ENCODE measurements around the gene KCNQ1. TPM values are rescaled to one million over a fixed set of nuclear protein-coding genes. Genes with fewer than 3 reads are reported as not detected.

KCNQ1 gene
- total RNA-seq, 1 experiment from 2014 or later = 2.5 TPM

DNA sequence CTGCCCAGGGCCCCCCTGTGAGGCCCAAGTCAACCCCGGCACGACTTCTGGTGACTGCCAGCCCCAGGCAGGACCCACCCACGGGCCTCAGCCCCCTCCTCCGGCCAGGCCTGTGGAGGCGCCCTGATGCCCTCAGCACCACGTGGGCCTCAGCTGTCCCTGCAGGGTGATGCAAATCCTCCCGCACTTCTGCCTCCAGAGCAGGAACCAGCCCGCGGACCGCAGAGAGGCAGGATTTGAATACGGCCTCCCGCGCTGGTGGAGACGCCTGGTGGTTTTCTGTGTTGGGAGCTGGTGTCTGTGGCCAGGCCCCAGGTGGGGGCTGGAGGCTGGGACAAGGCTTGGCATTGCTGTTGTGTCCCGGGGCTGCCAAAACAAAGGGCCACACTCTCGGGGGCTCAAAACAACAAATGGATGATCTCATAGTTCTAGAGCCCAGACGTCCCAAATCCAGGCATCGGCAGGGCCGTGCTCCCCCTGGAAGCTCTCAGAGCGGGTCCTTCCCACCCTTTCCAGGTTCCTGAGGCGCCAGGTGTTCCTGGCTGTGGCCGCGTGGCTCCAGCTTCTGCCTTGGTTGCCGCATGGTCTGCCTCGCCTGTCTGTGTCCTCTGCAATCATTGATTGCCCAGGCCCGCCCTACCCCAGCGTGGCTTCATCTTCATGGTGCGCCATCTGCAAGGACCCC, 19.9 kb upstream of the KCNQ1 start (continued):
- TF ChIP-seq, protein P1, sequence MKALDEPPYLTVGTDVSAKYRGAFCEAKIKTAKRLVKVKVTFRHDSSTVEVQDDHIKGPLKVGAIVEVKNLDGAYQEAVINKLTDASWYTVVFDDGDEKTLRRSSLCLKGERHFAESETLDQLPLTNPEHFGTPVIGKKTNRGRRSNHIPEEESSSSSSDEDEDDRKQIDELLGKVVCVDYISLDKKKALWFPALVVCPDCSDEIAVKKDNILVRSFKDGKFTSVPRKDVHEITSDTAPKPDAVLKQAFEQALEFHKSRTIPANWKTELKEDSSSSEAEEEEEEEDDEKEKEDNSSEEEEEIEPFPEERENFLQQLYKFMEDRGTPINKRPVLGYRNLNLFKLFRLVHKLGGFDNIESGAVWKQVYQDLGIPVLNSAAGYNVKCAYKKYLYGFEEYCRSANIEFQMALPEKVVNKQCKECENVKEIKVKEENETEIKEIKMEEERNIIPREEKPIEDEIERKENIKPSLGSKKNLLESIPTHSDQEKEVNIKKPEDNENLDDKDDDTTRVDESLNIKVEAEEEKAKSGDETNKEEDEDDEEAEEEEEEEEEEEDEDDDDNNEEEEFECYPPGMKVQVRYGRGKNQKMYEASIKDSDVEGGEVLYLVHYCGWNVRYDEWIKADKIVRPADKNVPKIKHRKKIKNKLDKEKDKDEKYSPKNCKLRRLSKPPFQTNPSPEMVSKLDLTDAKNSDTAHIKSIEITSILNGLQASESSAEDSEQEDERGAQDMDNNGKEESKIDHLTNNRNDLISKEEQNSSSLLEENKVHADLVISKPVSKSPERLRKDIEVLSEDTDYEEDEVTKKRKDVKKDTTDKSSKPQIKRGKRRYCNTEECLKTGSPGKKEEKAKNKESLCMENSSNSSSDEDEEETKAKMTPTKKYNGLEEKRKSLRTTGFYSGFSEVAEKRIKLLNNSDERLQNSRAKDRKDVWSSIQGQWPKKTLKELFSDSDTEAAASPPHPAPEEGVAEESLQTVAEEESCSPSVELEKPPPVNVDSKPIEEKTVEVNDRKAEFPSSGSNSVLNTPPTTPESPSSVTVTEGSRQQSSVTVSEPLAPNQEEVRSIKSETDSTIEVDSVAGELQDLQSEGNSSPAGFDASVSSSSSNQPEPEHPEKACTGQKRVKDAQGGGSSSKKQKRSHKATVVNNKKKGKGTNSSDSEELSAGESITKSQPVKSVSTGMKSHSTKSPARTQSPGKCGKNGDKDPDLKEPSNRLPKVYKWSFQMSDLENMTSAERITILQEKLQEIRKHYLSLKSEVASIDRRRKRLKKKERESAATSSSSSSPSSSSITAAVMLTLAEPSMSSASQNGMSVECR (CRISPR knock-in tag; IDR thresholded peaks at IDR 0.05; ENCODE audit: borderline replicate concordance) = no peak
- TF ChIP-seq, protein P2, sequence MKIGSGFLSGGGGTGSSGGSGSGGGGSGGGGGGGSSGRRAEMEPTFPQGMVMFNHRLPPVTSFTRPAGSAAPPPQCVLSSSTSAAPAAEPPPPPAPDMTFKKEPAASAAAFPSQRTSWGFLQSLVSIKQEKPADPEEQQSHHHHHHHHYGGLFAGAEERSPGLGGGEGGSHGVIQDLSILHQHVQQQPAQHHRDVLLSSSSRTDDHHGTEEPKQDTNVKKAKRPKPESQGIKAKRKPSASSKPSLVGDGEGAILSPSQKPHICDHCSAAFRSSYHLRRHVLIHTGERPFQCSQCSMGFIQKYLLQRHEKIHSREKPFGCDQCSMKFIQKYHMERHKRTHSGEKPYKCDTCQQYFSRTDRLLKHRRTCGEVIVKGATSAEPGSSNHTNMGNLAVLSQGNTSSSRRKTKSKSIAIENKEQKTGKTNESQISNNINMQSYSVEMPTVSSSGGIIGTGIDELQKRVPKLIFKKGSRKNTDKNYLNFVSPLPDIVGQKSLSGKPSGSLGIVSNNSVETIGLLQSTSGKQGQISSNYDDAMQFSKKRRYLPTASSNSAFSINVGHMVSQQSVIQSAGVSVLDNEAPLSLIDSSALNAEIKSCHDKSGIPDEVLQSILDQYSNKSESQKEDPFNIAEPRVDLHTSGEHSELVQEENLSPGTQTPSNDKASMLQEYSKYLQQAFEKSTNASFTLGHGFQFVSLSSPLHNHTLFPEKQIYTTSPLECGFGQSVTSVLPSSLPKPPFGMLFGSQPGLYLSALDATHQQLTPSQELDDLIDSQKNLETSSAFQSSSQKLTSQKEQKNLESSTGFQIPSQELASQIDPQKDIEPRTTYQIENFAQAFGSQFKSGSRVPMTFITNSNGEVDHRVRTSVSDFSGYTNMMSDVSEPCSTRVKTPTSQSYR (CRISPR knock-in tag; IDR thresholded peaks at IDR 0.05) = no peak
- no peak for TF ChIP-seq OVOL2 (CRISPR knock-in tag; IDR thresholded peaks at IDR 0.05; ENCODE audit: borderline replicate concordance)
- TF ChIP-seq, protein P3, sequence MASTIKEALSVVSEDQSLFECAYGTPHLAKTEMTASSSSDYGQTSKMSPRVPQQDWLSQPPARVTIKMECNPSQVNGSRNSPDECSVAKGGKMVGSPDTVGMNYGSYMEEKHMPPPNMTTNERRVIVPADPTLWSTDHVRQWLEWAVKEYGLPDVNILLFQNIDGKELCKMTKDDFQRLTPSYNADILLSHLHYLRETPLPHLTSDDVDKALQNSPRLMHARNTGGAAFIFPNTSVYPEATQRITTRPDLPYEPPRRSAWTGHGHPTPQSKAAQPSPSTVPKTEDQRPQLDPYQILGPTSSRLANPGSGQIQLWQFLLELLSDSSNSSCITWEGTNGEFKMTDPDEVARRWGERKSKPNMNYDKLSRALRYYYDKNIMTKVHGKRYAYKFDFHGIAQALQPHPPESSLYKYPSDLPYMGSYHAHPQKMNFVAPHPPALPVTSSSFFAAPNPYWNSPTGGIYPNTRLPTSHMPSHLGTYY (CRISPR knock-in tag; IDR thresholded peaks at IDR 0.05) = no peak
- no peak for TF ChIP-seq NR1H2 (CRISPR knock-in tag; IDR thresholded peaks at IDR 0.05)
- no peak for TF ChIP-seq ELF4 (CRISPR knock-in tag; IDR thresholded peaks at IDR 0.05; ENCODE audit: low read depth)
- TF ChIP-seq, protein P4, sequence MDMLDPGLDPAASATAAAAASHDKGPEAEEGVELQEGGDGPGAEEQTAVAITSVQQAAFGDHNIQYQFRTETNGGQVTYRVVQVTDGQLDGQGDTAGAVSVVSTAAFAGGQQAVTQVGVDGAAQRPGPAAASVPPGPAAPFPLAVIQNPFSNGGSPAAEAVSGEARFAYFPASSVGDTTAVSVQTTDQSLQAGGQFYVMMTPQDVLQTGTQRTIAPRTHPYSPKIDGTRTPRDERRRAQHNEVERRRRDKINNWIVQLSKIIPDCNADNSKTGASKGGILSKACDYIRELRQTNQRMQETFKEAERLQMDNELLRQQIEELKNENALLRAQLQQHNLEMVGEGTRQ (CRISPR knock-in tag; IDR thresholded peaks at IDR 0.05) = no peak
- TF ChIP-seq, protein P5, sequence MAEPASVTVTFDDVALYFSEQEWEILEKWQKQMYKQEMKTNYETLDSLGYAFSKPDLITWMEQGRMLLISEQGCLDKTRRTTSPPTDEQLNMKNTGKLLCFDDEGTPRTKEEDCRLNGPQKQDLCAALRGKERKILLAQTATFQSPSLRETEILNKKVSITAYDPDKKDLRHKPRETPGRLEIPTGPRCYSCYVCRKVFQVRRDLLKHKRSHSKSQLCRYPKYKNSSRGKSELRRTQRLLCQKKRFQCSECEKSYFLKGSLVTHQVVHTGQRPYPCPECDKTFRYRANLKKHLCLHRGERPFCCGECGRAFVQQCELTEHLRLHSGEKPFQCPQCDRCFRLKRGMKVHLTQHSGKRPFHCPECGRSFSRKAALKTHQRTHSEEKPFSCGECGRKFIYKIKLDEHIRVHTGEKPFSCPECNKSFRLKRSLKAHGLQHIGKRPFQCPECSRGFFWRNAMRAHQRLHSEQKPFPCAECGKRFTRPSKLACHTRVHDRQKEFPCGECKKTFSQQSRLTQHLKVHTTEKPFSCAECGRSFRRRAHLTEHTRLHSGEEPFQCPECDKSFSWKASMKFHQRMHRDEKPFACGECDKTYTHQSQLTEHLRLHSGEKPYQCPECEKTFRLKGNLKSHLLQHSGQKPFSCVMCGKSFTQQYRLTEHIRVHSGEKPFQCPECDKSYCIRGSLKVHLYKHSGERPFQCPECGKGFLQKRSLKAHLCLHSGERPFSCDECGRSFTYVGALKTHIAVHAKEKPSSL (CRISPR knock-in tag; conservative IDR thresholded peaks at IDR 0.05) = no peak
- TF ChIP-seq RELA (CRISPR knock-in tag; IDR thresholded peaks at IDR 0.05; ENCODE audit: borderline replicate concordance) = no peak
- TF ChIP-seq JUN (CRISPR knock-in tag; IDR thresholded peaks at IDR 0.05) = no peak
- no peak for TF ChIP-seq PRRX2 (CRISPR knock-in tag; IDR thresholded peaks at IDR 0.05)
- TF ChIP-seq NR3C1 (CRISPR knock-in tag; conservative IDR thresholded peaks at IDR 0.05; ENCODE audit: low read depth) = no peak

DNA sequence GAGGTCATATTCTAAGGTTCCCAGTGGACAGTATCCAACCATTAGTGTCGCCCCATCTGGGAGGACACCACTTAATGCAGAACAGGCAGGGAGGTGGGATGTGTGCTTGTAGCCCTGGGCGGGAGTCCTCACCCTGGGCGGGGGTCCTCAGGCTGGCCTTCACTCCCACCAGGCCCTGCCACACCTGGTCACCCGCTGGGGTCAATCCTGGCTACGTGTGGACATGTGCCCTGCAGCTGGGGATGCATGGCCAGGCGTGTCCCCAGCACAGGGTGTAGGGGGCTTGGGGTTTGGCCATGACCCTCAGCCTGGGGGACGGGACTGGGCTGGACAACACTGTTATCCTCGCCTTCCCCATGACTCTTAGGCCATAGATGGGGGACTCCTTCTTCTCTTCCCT, 19.3 kb upstream of the KCNQ1 start:
- Mint-ChIP-seq H3K4me1 (no peaks in the 10 kb centered on the region), H3K27ac (no peak overlapping the region), H3K4me3 (no peak overlapping the region), H3K36me3 (no peaks in the 10 kb centered on the region), H3K27me3 (ENCODE audit: low read depth) (peaks cover 4% of the 10 kb centered on the region), H3K9me3 (no peaks in the 10 kb centered on the region)
- DNase-seq (ENCODE audit: low spot score) (no peak), ATAC-seq (no peak)
- ChIA-PET CTCF (interaction anchor here (1.0 to 5.3 kb wide), 5 partner anchors 25 to 505 kb away, joined by 3 to 122 read pairs (median 4); partner anchors contain the start of gene TSSC4), POLR2A (no interaction called here)
- TF ChIP-seq NR1H2 (CRISPR knock-in tag; IDR thresholded peaks at IDR 0.05) (no peak), ZNF396 (CRISPR knock-in tag; IDR thresholded peaks at IDR 0.05; ENCODE audit: borderline replicate concordance) (no peak), NFYB (CRISPR knock-in tag; conservative IDR thresholded peaks at IDR 0.05; ENCODE audit: low read depth) (no peak), CREB1 (CRISPR knock-in tag; IDR thresholded peaks at IDR 0.05) (no peak), ZNF317 (CRISPR knock-in tag; IDR thresholded peaks at IDR 0.05; ENCODE audit: borderline replicate concordance, low read depth) (no peak), FOXK1 (CRISPR knock-in tag; IDR thresholded peaks at IDR 0.05) (no peak)
- TF ChIP-seq, protein P6, sequence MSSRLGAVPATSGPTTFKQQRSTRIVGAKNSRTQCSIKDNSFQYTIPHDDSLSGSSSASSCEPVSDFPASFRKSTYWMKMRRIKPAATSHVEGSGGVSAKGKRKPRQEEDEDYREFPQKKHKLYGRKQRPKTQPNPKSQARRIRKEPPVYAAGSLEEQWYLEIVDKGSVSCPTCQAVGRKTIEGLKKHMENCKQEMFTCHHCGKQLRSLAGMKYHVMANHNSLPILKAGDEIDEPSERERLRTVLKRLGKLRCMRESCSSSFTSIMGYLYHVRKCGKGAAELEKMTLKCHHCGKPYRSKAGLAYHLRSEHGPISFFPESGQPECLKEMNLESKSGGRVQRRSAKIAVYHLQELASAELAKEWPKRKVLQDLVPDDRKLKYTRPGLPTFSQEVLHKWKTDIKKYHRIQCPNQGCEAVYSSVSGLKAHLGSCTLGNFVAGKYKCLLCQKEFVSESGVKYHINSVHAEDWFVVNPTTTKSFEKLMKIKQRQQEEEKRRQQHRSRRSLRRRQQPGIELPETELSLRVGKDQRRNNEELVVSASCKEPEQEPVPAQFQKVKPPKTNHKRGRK (CRISPR knock-in tag; IDR thresholded peaks at IDR 0.05; ENCODE audit: borderline replicate concordance) = no peak
- TF ChIP-seq, protein P7, sequence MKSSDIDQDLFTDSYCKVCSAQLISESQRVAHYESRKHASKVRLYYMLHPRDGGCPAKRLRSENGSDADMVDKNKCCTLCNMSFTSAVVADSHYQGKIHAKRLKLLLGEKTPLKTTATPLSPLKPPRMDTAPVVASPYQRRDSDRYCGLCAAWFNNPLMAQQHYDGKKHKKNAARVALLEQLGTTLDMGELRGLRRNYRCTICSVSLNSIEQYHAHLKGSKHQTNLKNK (CRISPR knock-in tag; IDR thresholded peaks at IDR 0.05) = no peak
- TF ChIP-seq, protein P8, sequence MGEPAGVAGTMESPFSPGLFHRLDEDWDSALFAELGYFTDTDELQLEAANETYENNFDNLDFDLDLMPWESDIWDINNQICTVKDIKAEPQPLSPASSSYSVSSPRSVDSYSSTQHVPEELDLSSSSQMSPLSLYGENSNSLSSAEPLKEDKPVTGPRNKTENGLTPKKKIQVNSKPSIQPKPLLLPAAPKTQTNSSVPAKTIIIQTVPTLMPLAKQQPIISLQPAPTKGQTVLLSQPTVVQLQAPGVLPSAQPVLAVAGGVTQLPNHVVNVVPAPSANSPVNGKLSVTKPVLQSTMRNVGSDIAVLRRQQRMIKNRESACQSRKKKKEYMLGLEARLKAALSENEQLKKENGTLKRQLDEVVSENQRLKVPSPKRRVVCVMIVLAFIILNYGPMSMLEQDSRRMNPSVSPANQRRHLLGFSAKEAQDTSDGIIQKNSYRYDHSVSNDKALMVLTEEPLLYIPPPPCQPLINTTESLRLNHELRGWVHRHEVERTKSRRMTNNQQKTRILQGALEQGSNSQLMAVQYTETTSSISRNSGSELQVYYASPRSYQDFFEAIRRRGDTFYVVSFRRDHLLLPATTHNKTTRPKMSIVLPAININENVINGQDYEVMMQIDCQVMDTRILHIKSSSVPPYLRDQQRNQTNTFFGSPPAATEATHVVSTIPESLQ (CRISPR knock-in tag; IDR thresholded peaks at IDR 0.05) = no peak

All from WTC11 (cell line).